ENCODE data around the gene LRRC8A. TPM values are rescaled to one million over a fixed set of nuclear protein-coding genes. Genes with fewer than 3 reads are reported as not detected.
A peak's percentile ranks its signal among the peaks of the same experiment; 100 is the strongest.

LRRC8A gene
- total and polyA plus RNA-seq, 5 donors = 22.5 to 49.8 (median 28.0) TPM

DNA sequence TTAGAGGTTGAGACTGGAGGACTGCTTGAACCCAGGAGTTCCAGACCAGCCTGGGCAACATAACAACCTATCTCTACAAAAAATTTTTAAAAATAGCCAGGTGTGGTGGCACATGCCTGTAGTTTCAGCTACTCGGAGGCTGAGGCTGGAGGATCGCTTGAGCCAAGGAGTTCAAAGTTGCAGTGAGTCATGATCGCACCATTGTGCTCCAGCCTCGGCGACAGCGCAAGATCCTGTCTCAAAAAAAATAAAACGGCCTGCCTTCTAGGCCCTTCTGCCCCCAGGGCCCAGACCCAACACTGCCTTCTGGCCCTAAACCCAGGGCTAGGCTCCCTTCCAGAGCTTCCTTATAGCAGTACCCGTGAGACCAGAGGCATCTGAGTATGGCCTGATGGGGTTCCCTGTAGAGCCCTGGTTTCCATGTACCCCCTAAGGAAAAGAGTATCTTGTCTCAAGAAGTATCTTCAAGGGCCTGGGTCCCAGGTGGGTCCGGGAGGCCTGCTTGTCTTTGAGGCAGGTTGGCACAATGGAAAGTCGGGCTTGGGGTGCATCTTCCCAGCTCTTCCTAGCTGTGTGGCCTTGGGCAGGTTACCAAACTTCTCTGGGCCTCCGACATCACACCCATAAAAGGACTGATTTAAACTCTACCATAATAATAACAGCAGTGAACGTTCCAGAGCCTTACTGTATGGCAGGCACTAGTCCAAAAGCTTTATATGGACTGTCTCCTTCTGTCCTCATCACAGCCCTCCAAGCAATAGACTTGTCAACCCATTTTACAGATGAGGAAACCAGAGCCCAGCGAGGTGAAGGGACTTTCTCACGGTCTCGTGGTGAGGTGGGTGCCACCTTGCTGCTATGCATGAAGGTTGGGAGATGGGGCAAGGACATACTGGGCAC is 9.6 kb downstream of the LRRC8A start:
- intact Hi-C loops (cut with DNase I) = no loop called here
- Histone ChIP-seq H3K27ac (ENCODE audit: low read length) (peak overlapping the region; percentile 19), H3K4me3 (ENCODE audit: low read length) (no peak overlapping the region), H3K27me3 (ENCODE audit: control insufficient read depth, insufficient read depth) (no peaks in the 10 kb centered on the region), H3K4me1 (ENCODE audit: control insufficient read depth, insufficient read depth, low read length) (peaks cover 20% of the 10 kb centered on the region), H3K9me3 (ENCODE audit: control insufficient read depth, low read length) (no peaks in the 10 kb centered on the region)
- DNase-seq (no peak), ATAC-seq (no peak)
- 70% methylated on average over 15 of the region's 15 CpGs for WGBS

- no peaks in the 10 kb centered on the region for H3K27me3 ChIP-seq (ENCODE audit: control insufficient read depth, insufficient read depth)
- DNase-seq = peak; percentile 95 to 97 (median 96)
- intact Hi-C loops (cut with DNase I) = no loop called here
- peaks cover 20% of the 10 kb centered on the region for H3K4me1 ChIP-seq (ENCODE audit: control insufficient read depth, insufficient read depth, low read length)
- H3K9me3 ChIP-seq (ENCODE audit: control insufficient read depth, low read length) = no peaks in the 10 kb centered on the region
- peak overlapping the region; percentile 33 for H3K27ac ChIP-seq (ENCODE audit: low read length)
- no peak overlapping the region for H3K4me3 ChIP-seq (ENCODE audit: low read length)
- whole genome bisulfite sequencing = 39% methylated on average over 17 of the region's 17 CpGs
- peak; percentile 97 to 98 for ATAC-seq
Observed at GRCh38 chr9:128892221-128892921, 10.4 kb downstream of the LRRC8A start.

DNA sequence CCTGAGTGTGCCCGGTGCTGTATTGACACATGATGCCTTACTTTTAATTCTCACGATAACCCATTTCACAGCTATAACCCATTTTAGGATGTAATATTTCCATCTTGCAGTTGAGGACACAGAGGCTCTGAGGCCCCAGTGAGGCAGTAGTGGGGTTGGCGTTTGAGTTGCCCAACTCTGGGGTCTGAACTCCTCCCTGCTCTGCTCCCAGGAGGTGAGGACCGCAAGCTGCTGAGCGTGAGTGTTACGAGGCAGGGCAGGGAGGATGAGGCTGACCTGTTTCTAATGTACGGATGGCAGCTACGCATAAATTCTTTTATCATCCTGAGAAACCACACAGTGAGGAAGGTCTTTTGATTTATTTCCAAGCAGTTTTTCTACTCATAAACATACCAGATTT is 11.4 kb downstream of the LRRC8A start:
- Histone ChIP-seq H3K4me1 (ENCODE audit: control insufficient read depth, insufficient read depth, low read length) (peaks cover 15% of the 10 kb centered on the region), H3K9me3 (ENCODE audit: control insufficient read depth, low read length) (no peaks in the 10 kb centered on the region), H3K27me3 (ENCODE audit: control insufficient read depth, insufficient read depth) (no peaks in the 10 kb centered on the region), H3K4me3 (ENCODE audit: low read length) (no peak overlapping the region), H3K27ac (ENCODE audit: low read length) (peak overlapping the region; percentile 33)
- intact Hi-C loops (cut with DNase I) = no loop called here
- ATAC-seq = no peak
- no peak for DNase-seq
- 82% methylated on average over 8 of the region's 8 CpGs for whole genome bisulfite sequencing

GRCh38 chr9:128894764-128895163 is 12.8 kb downstream of the LRRC8A start:
- Histone ChIP-seq H3K27ac (ENCODE audit: low read length) (no peak overlapping the region), H3K4me1 (ENCODE audit: control insufficient read depth, insufficient read depth, low read length) (peaks cover 20% of the 10 kb centered on the region)
- no peak for ATAC-seq

GRCh38 chr9:128895556-128895955 is 13.6 kb downstream of the LRRC8A start:
- Histone ChIP-seq H3K27ac (ENCODE audit: low read length) (no peak overlapping the region), H3K4me3 (ENCODE audit: low read length) (no peak overlapping the region), H3K9me3 (ENCODE audit: control insufficient read depth, low read length) (no peaks in the 10 kb centered on the region), H3K4me1 (ENCODE audit: control insufficient read depth, insufficient read depth, low read length) (peaks cover 25% of the 10 kb centered on the region), H3K27me3 (ENCODE audit: control insufficient read depth, insufficient read depth) (no peaks in the 10 kb centered on the region)
- DNase-seq (peak in 1 of 3 donors; percentile 41), ATAC-seq (no peak)
- WGBS = 63% methylated on average over 4 of the region's 4 CpGs
- intact Hi-C loops (cut with DNase I) = loop anchor here in 1 of 4 donors (5.0 kb wide), 1 partner anchor 608 kb away; no protein-coding TSS in a partner anchor

More at GRCh38 chr9:128894764-128895163, 12.8 kb downstream of the LRRC8A start:
- intact Hi-C loops (cut with DNase I) = loop anchor here in 1 of 4 donors (5.0 kb wide), 1 partner anchor 607 kb away; no protein-coding TSS in a partner anchor
- WGBS = 80% methylated on average over 2 of the region's 2 CpGs
- DNase-seq = no peak
- Histone ChIP-seq H3K27me3 (ENCODE audit: control insufficient read depth, insufficient read depth) (no peaks in the 10 kb centered on the region), H3K4me3 (ENCODE audit: low read length) (no peak overlapping the region), H3K9me3 (ENCODE audit: control insufficient read depth, low read length) (no peaks in the 10 kb centered on the region)

DNA sequence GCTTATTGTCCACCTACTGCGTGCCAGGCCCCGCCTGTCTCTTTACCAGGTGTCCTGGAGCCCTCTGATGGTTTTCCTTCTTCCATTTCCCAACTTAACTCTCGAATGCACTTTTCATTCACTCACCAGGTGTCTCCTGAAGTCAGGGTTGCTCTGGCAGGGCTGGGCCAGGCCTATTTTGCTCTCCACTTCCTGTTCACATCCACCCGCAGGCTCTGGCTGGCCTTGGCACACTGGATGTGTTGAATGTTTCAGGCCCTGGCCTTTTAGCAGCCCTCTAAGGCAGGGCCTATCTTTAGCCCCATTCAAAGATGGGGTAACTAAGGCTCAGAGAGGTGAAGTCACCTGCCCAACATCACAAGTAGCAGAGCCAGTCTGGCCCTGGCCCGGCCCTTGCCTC is 16.4 kb downstream of the LRRC8A start:
- ATAC-seq = no peak
- 80% methylated on average over 5 of the region's 5 CpGs for WGBS
- Histone ChIP-seq H3K4me1 (ENCODE audit: control insufficient read depth, insufficient read depth, low read length) (peaks cover 14% of the 10 kb centered on the region), H3K27ac (ENCODE audit: low read length) (peak overlapping the region; percentile 1), H3K9me3 (ENCODE audit: control insufficient read depth, low read length) (no peaks in the 10 kb centered on the region), H3K27me3 (ENCODE audit: control insufficient read depth, insufficient read depth) (no peaks in the 10 kb centered on the region), H3K4me3 (ENCODE audit: low read length) (no peak overlapping the region)
- DNase-seq = no peak
- intact Hi-C loops (cut with DNase I) = loop anchor here in 1 of 4 donors (5.0 kb wide), 1 partner anchor 611 kb away; no protein-coding TSS in a partner anchor

DNA sequence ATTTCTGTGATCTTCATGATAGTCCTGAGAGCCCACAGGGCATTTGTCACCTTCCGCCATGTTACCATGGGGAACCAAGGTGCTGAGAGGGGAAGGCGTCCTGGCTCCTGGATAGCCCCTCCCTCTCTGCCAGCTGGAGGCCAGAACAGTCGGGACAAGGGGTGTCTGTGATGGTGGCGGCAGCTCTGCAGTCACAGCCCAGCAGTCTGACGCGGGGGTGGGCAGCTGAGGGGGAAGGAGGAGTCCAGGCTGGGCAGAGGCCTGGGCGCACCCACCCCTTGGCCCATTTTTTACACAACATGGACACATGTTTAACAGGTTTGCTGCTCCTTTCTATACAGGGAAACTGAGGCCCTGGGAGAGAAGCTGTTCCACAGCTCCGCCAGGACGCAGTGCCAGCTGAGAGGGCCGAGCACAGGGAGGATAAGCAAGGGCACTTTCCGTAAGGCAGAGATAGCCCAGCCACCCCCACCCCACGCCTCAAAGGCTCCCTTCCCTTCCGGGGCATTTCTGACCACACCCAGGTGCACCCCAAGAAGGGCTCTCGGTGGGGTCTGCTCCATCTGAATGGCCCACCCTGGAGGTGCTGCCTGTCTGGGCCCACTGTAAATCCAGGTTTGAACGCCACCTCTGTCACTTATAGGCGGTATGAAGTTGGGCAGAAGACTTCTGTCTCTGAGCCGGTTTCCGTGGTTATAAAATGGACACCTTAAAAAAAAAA is 17.1 kb downstream of the LRRC8A start:
- peaks cover 14% of the 10 kb centered on the region for H3K4me1 ChIP-seq (ENCODE audit: control insufficient read depth, insufficient read depth, low read length)
- peak; percentile 47 to 68 for ATAC-seq
- intact Hi-C loops (cut with DNase I) = loop anchor here in 1 of 4 donors (5.0 kb wide), 1 partner anchor 612 kb away; no protein-coding TSS in a partner anchor

DNA sequence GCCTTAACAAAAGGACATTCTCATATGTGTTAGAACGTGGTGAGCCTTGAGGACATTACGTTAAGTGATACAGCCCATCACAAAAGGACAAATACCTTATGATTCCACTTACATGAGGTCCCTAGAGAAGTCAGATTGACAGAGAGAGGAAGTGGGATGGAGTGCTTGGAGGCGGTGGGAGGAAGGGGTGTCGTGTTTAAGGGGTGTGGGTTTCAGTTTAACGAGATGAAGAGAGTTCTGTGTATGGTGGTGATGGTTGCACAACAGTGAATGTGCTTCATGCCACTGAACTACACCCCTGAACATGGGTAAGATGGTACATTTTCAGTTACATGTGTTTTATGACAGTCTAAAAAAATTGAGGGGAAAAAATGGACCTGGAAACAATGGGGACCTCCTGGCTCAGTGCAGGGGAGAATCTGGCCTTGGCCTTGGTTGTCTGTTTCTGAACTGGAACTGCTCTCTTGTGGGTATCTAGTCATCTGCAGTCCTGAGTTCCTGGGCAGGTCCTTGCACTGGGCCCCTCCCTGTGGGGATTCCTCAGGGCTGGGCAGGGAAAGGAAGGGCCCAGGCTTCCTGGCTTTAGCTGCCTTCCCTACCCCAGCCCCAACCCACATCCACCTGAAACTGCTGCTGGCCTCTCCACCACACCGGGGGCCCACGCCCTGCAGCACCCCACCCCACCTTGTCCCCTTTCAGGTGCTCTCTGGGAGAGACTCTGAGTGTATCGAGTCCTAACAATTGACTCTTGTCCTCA is 17.8 kb downstream of the LRRC8A start:
- no peaks in the 10 kb centered on the region for H3K27me3 ChIP-seq (ENCODE audit: control insufficient read depth, insufficient read depth)
- intact Hi-C loops (cut with DNase I) = loop anchor here in 1 of 4 donors (5.0 kb wide), 1 partner anchor 612 kb away; no protein-coding TSS in a partner anchor
- DNase-seq = peak in 1 of 3 donors; percentile 47
- WGBS = 52% methylated on average over 8 of the region's 8 CpGs
- H3K27ac ChIP-seq (ENCODE audit: low read length) = peak overlapping the region; percentile 25
- ATAC-seq = peak; percentile 20 to 63
- no peaks in the 10 kb centered on the region for H3K9me3 ChIP-seq (ENCODE audit: control insufficient read depth, low read length)
- peaks cover 14% of the 10 kb centered on the region for H3K4me1 ChIP-seq (ENCODE audit: control insufficient read depth, insufficient read depth, low read length)
- no peak overlapping the region for H3K4me3 ChIP-seq (ENCODE audit: low read length)

More for the DNA sequence above, 17.1 kb downstream of the LRRC8A start:
- 68% methylated on average over 18 of the region's 18 CpGs for WGBS
- no peaks in the 10 kb centered on the region for H3K27me3 ChIP-seq (ENCODE audit: control insufficient read depth, insufficient read depth)
- peak overlapping the region; percentile 16 for H3K27ac ChIP-seq (ENCODE audit: low read length)
- H3K9me3 ChIP-seq (ENCODE audit: control insufficient read depth, low read length) = no peaks in the 10 kb centered on the region
- peak in 1 of 3 donors; percentile 77 for DNase-seq
- H3K4me3 ChIP-seq (ENCODE audit: low read length) = no peak overlapping the region

DNA sequence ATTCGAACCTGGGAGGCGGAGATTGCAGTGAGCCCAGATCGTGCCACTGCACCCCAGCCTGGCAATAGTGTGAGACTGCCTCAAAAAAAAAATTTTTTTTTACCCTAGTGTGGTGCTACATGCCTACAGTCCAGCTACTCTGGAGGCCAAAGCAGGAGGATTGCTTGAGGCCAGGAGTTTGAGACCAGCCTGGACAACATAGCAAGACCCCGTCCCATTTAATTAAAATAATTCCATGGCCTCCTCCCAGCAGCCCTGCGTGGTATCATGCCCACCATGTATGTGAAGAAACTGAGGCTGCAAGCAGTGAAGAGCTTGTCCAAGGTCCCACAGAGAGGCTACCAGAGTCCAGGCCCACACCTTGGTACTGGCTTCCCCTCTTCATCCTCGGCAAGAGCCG is 19.4 kb downstream of the LRRC8A start:
- H3K27me3 ChIP-seq (ENCODE audit: control insufficient read depth, insufficient read depth) = no peaks in the 10 kb centered on the region
- no peaks in the 10 kb centered on the region for H3K9me3 ChIP-seq (ENCODE audit: control insufficient read depth, low read length)
- 86% methylated on average over 7 of the region's 7 CpGs for WGBS
- H3K4me1 ChIP-seq (ENCODE audit: control insufficient read depth, insufficient read depth, low read length) = peaks cover 14% of the 10 kb centered on the region
- ATAC-seq (no peak), DNase-seq (no peak)
- no peak overlapping the region for H3K27ac ChIP-seq (ENCODE audit: low read length)
- H3K4me3 ChIP-seq (ENCODE audit: low read length) = no peak overlapping the region
- intact Hi-C loops (cut with DNase I) = no loop called here

GRCh38 chr9:128901822-128902221 is 19.9 kb downstream of the LRRC8A start:
- H3K27me3 ChIP-seq (ENCODE audit: control insufficient read depth, insufficient read depth) = no peaks in the 10 kb centered on the region
- H3K4me1 ChIP-seq (ENCODE audit: control insufficient read depth, insufficient read depth, low read length) = peaks cover 14% of the 10 kb centered on the region
- no peak overlapping the region for H3K4me3 ChIP-seq (ENCODE audit: low read length)
- intact Hi-C loops (cut with DNase I) = no loop called here
- no peak overlapping the region for H3K27ac ChIP-seq (ENCODE audit: low read length)
- ATAC-seq = no peak
- 87% methylated on average over 5 of the region's 5 CpGs for WGBS
- no peaks in the 10 kb centered on the region for H3K9me3 ChIP-seq (ENCODE audit: control insufficient read depth, low read length)
- DNase-seq = no peak

All from right cardiac atrium (tissue), 5 donors.